ENCODE data around the gene KRTAP2-1.
"Not testable (repeated sequence)": the region's sequence is repeated elsewhere in the genome, so short reads cannot be mapped to it uniquely, and the experiment has no call there.

The KRTAP2-1 gene

DNA sequence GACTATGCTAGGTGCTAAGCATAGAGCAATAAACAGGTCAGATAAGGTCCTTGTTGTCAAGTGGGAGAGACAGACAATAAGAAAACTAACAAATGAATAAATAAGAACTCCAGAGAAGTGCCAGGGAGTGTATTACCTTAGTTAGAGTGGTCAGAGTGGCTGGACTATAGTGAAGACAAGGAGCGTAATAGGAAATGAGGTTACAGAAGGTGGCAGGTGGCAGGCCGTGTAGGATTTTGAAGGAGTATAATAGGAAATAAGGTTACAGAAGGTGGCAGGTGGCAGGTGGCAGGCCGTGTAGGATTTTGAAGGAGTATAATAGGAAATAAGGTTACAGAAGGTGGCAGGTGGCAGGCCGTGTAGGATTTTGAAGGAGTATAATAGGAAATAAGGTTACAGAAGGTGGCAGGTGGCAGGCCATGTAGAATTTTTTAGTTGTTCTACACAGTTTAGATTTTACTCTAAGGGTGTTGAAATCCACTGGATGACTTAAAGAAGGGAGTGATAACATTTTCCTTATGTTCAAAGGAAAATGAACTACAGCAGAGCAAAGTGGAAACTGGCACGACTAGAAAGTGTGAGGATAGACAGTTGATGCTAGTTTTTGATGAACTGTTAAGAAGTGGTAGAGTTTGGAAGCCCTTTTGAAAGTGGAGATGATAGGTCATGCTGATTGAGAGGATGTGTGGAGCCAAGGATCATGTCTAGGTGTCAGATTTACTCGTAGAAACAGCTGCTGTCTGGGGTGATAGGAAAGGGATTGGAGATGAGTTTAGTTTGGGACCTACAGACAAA, 34.6 kb downstream of the KRTAP2-1 start:
- DNase-seq (ENCODE audit: low spot score), result no peak

DNA sequence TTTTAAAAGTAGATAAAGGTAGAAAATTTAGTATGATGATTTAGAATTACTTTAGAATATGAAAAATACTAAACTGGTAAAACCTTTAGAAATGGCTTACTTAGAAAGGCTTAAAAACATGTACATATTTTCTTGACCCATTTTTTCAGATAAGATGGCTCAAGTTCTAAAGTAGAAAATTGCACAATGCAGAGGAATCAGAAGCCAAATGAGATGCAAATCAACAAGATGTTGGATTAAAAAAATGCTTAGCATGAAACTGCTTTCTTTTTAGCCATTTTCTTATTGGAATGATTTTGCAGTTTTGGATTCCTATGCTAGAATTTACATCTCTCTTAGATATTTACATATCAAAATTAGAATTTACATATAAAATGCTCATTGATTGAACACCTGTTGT, 36.7 kb downstream of the KRTAP2-1 start:
- no peak for DNase-seq (ENCODE audit: low spot score)

DNA sequence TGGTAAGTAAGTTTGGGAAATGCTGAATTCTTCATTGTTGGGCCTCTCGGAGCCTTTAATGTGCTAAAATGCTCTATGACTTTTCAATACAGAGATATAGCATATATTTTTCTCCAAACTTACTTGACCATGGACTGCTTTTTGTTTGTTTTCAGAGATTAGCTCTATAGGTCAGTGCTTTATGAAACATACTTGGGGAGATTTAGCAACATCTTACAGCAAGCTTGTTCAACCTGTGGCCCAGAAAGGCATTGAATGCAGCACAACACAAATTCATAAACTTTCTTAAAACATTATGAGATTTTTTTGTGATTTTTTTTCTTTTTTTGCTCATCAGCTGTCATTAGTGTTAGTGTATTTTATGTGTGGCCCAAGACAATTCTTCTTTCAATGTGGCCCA, 37.2 kb downstream of the KRTAP2-1 start:
- no peak for DNase-seq (ENCODE audit: low spot score)

DNA sequence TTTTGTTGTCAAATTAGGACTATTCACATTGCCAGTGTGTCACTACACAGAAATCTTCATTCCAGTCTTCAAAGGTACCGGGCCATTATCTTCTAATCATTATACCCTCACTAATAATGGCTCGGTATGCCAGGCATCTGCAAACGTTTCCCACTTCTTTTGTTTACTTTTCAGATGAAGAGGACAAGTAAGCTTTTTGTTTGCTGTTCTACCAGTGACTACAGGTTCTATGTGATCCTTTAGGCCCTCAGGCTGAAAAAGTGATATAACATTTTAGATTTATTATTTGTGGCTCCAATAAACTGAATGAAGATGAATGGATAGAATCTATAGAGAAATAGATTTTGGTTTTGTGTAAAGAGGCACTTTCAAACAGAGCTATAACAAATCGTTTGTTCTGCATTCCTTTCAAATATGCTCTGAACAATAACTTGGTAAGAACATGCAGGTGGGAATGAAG, 37.8 kb downstream of the KRTAP2-1 start:
- no peak for DNase-seq (ENCODE audit: low spot score)

DNA sequence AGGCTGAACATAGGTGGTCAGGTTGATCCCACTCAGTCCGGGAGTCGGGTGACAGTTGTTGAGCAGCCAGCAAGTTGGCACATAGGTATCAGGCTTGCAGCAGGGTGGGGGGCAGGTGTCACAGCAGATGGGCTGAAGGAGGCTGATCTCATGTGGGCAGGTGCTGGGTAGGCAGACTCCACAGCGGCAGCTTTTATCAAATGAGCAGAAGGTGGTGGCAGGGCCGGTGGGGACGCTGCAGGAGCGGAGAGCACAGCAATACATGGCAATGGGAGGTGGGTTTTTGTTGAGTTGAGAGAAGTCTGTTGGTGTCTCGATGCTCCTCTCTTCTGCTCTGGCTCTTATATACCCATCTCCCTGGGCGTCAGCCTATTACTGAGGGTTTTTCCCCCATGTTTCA, 38.3 kb downstream of the KRTAP2-1 start, which contains the start of gene KRTAP3-1:
Gene KRTAP3-1, minus strand, starts transcription at position 318 of the 400 bp plus-strand sequence. Its CDS starts 54 bp downstream, at position 264.
- no peak for DNase-seq (ENCODE audit: low spot score)

DNA sequence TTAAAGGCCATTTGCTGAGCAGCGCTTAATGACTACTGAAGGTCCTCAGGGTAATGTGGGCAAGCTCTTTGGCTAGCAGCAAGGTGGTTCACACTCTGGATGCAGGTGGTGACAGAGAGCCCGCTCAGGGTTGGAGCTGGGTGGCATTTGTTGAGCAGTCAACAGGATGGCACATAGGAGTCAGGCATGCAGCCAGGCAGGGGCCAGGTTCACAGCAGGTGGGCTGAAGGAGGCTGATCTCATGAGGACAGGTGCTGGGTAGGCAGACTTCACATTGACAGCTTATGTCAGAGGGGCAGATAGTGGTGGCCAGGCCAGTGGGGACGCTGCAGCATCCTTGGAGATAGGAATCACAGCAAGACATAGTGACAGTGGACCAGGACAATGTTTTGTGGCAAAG, 42.7 kb downstream of the KRTAP2-1 start:
- DNase-seq (ENCODE audit: low spot score), result no peak

DNA sequence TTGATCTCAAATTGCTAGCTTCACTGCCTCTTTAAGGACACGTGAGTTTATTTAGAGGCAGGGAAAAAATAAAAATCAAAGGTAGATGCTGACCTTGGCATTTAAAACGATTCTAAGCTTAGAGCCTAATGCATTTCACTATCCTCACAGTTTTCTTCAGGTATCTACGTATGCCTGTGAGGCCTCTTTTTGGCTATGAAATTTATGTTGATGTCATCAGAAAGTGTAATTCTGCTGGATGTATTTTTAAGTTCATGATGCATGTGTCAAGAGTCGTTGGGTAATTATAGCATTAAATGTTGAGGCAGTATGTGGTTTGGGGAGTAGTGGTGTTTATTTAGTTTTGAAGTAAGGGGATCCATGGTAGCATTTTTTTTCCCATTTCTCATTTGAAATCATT, 43.2 kb downstream of the KRTAP2-1 start:
- DNase-seq (ENCODE audit: low spot score), result no peak

DNA sequence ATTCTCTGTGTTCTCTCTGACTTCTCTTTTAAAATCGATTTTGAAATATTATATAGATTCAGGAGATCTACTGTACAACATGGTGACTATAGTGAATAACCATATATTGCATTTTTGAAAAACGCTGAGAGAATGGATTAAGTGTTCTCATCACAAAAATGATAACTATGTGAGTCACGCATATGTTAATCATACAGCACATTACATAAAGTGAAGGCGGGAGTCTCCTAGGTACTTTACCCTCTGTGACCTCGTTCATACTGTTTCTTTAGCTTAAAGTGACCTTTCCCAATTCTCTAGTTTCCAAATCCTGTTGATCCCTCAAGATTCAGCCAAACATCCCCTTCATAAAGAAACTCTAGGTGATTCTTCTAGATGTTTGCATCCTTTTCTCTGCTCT, 44.3 kb downstream of the KRTAP2-1 start:
- DNase-seq (ENCODE audit: low spot score), result no peak

DNA sequence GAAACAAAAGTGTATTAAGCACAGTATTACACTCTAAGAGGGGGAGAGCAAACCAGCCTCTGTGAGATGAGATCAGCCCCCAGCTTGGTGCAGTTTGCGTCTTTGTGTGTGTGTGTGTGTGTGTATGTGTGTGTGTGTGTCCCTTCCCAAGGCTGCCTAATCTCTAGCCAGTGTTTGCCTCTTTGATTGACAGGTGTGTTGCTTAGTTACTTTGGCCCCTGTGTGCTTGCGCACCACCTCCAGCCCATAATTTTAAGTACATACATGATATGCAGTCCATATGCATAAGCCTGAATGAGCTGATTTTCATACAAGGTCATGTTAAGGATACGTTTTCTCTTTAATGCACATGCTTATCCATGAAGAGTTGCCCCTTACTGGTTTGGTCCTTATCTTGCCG, 45.3 kb downstream of the KRTAP2-1 start:
- DNase-seq (ENCODE audit: low spot score), result no peak

DNA sequence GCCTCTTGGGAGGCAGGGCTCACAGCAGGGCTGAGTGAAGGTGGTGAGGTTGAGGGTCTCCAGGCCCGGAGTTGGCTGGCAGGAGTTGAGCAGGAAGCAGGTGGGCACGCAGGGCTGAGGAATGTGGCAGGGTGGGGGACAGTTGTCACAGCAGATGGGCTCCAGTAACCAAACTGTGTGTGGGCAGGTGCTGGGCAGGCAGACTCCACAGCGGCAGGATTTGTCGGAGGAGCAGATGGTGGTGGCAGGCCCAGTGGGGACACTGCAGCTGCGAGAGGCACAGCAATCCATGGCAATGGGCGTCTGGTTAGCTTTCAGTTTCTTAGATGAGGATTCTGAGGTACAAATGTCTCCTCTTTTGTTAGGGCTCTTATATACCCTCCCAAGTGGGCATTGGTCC, 47.6 kb downstream of the KRTAP2-1 start, which contains the start of gene KRTAP3-2:
Gene KRTAP3-2, minus strand, starts transcription at position 344 of the 400 bp plus-strand sequence. Its CDS starts 53 bp downstream, at position 291.
- not testable (repeated sequence) for DNase-seq (ENCODE audit: low spot score)

DNA sequence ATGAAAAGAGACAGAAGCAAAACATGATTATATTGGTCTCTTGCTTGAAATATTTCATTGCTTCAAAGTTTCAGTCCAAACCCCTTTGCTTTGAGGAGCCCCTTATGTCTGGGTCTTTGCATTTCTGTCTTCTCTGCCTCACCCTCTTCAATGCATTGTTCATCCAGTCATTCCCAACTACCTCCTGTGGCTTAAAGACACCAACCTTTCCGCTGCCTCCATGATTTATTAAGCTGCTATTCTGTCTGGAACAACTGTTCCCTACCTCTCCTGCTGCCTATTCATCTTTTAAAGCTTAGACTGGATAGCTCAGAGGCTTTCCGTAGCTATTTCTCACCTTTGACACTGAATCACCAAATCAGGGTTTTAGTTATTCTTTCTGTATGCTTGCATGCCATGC, 49.8 kb downstream of the KRTAP2-1 start:
- DNase-seq (ENCODE audit: low spot score), result no peak

DNA sequence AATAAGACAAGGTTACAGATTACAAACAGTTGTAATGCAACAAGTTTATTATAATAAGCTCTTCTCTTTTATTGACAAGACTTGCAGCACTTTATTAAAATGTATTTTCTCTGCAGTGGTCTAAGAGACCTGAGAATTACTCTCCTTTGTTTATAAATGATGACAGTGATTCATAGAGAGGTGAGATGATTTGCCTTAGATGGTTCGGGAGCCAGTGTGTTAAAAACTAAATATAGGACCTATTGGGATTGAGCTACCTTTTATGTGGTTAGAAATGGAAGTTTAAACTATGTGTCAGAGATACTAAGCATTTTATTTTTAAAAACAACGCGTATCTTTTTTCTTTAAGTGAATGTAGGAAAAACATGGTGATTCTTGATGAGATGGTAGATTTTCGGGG, 50.3 kb downstream of the KRTAP2-1 start:
- DNase-seq (ENCODE audit: low spot score), result no peak
